HEK293 (cell line): Measurements from ENCODE around the gene PRKAG3.

Experiments
- CTCF ChIA-PET: fragments of 350-600 bp; formaldehyde crosslinking; extraction: SDS; loops from one replicate; lab custom pipeline; 2021; ENCODE audit warnings: antibody characterized with exemption; lab: Yijun Ruan, JAX
- POLR2A ChIA-PET: fragments of 300-600 bp; formaldehyde crosslinking; extraction: SDS; loops from one replicate; lab custom pipeline; 2020; ENCODE audit warnings: antibody characterized with exemption, inconsistent platforms; lab: Yijun Ruan, JAX
- H3K27ac ChIP-seq: fragments of 200-500 bp; sonication (Bioruptor generic); 2 replicates; pipeline ENCODE4 v1.5.1; 2014; ENCODE audit warnings: low read depth, low read length, control low read depth, inconsistent platforms; ENCODE audit errors: extremely low read depth
- H3K36me3 ChIP-seq, 2 experiments: fragments of 200-500 bp in 1 of 2; sonication (Bioruptor generic) in 1 of 2; 1 replicate in 1 of 2; 2 replicates in 1 of 2; pipeline ENCODE4 v1.5.1; 2014 to 2017; ENCODE audit warnings: inconsistent platforms in 2 of 2, low read length in 2 of 2; ENCODE audit not compliant: control insufficient read depth in 2 of 2, insufficient read depth in 1 of 2
- H3K4me1 ChIP-seq: fragments of 200-500 bp; sonication (Bioruptor generic); 2 replicates; pipeline ENCODE4 v1.5.1; 2014; ENCODE audit warnings: mild to moderate bottlenecking, low read length, inconsistent platforms; ENCODE audit not compliant: control insufficient read depth, insufficient read depth
- H3K4me3 ChIP-seq: 2 replicates; pipeline ENCODE4 v1.5.1; 2011; ENCODE audit warnings: low read depth, mild to moderate bottlenecking, control low read depth, low read length, moderate library complexity
- H3K9me3 ChIP-seq: fragments of 200-500 bp; sonication (Bioruptor generic); 2 replicates; pipeline ENCODE4 v1.5.1; 2014; ENCODE audit warnings: low read depth, low read length, inconsistent platforms; ENCODE audit not compliant: control insufficient read depth, insufficient read depth
- AEBP2 ChIP-seq: fragments of 450-650 bp; formaldehyde crosslinking; IDR thresholded peaks from 2 replicates; pipeline ENCODE4 v1.5.1; 2016; ENCODE audit warnings: missing biosample characterization, missing genetic modification characterization, borderline replicate concordance
- GLIS1 ChIP-seq: fragments of 450-650 bp; formaldehyde crosslinking; IDR thresholded peaks from 2 replicates; pipeline ENCODE4 v1.5.1; 2016; ENCODE audit warnings: missing biosample characterization, missing genetic modification characterization
- MYNN ChIP-seq: fragments of 450-650 bp; formaldehyde crosslinking; IDR thresholded peaks from 2 replicates; pipeline ENCODE4 v1.5.1; 2016; ENCODE audit warnings: missing biosample characterization, missing genetic modification characterization, borderline replicate concordance
- PRDM1 ChIP-seq: fragments of 450-650 bp; formaldehyde crosslinking; IDR thresholded peaks from 2 replicates; pipeline ENCODE4; 2016; ENCODE audit warnings: missing biosample characterization, missing genetic modification characterization
- SP7 ChIP-seq: fragments of 450-650 bp; formaldehyde crosslinking; IDR thresholded peaks from 2 replicates; pipeline ENCODE4 v1.5.1; 2016; ENCODE audit warnings: missing biosample characterization, missing genetic modification characterization
- ZBTB11 ChIP-seq: fragments of 450-650 bp; formaldehyde crosslinking; conservative IDR thresholded peaks from 2 replicates; pipeline ENCODE4 v1.5.1; 2016; ENCODE audit warnings: low read depth, missing biosample characterization, missing genetic modification characterization
- ZBTB26 ChIP-seq: fragments of 450-650 bp; formaldehyde crosslinking; optimal IDR thresholded peaks from 2 replicates; pipeline ENCODE3; 2016; ENCODE audit warnings: missing biosample characterization, mild to moderate bottlenecking, missing genetic modification characterization
- ZIC2 ChIP-seq: fragments of 450-650 bp; formaldehyde crosslinking; IDR thresholded peaks from 2 replicates; pipeline ENCODE4 v1.5.1; 2016; ENCODE audit warnings: missing biosample characterization, missing genetic modification characterization
- ZNF518A ChIP-seq: fragments of 450-650 bp; formaldehyde crosslinking; conservative IDR thresholded peaks from 2 replicates; pipeline ENCODE4 v1.5.1; 2016; ENCODE audit warnings: low read depth, missing biosample characterization, missing genetic modification characterization
- ZNF623 ChIP-seq: fragments of 450-650 bp; formaldehyde crosslinking; IDR thresholded peaks from 2 replicates; pipeline ENCODE4 v1.5.1; 2016; ENCODE audit warnings: missing biosample characterization, missing genetic modification characterization
- ZNF768 ChIP-seq: fragments of 450-650 bp; formaldehyde crosslinking; IDR thresholded peaks from 2 replicates; pipeline ENCODE4 v1.5.1; 2018; ENCODE audit warnings: missing biosample characterization, mild to moderate bottlenecking, missing genetic modification characterization

The PRKAG3 gene

GRCh38 chr2:218837495-218837894 is 5.9 kb upstream of the PRKAG3 start (continued):
- TF ChIP-seq ZBTB11 (no peak), ZNF518A (no peak), PRDM1 (tag by site-specific recombination) (no peak)

GRCh38 chr2:218834685-218835084 is 3.1 kb upstream of the PRKAG3 start:
- Histone ChIP-seq H3K4me1 (peaks cover 13% of the 10 kb centered on the region), H3K27ac (no peak overlapping the region), H3K4me3 (no peak overlapping the region), H3K9me3 (no peaks in the 10 kb centered on the region), H3K36me3 (no peaks in the 10 kb centered on the region)
- CTCF ChIA-PET, result interaction anchor here (0.7 to 1.2 kb wide), 2 partner anchors 13 to 54 kb away, joined by 3 to 5 read pairs; no protein-coding TSS in a partner anchor
- POLR2A ChIA-PET, result interaction anchor here (0.5 kb wide), 1 partner anchor 595 kb away, joined by 4 read pairs; no protein-coding TSS in a partner anchor
- TF ChIP-seq SP7 (tag by site-specific recombination) (0 out of 2 replicates have a peak, but pooled peaks have one; percentile 11), GLIS1 (0 out of 2 replicates have a peak, but pooled peaks have one; percentile 21), AEBP2 (tag by site-specific recombination) (no peak), ZIC2 (peak; percentile 62)

GRCh38 chr2:218833023-218833609 is 1.5 kb upstream of the PRKAG3 start:
- Histone ChIP-seq H3K27ac (no peak overlapping the region), H3K4me3 (no peak overlapping the region), H3K9me3 (no peaks in the 10 kb centered on the region), H3K36me3 (no peaks in the 10 kb centered on the region), H3K4me1 (peaks cover 13% of the 10 kb centered on the region)
- CTCF ChIA-PET, result interaction anchor here (0.5 to 1.2 kb wide), 5 partner anchors 15 to 123 kb away, joined by 3 to 5 read pairs (median 3); partner anchors contain the start of gene TTLL4
- TF ChIP-seq MYNN (tag by site-specific recombination), result no peak
- TF ChIP-seq ZIC2, result peak; percentile 75
- POLR2A ChIA-PET, result no interaction called here

- CTCF ChIA-PET, result interaction anchor here (0.9 to 1.2 kb wide), 2 partner anchors 15 to 122 kb away, joined by 3 to 4 read pairs; partner anchors contain the start of gene TTLL4
Measured at GRCh38 chr2:218832520-218832919, 917 bp upstream of the PRKAG3 start.

More at GRCh38 chr2:218832520-218832919, 917 bp upstream of the PRKAG3 start:
- Histone ChIP-seq H3K4me1 (peaks cover 13% of the 10 kb centered on the region), H3K36me3 (no peaks in the 10 kb centered on the region), H3K4me3 (no peak overlapping the region)
- POLR2A ChIA-PET, result no interaction called here
- TF ChIP-seq ZNF623 (no peak), ZNF768 (tag by site-specific recombination) (no peak), ZBTB26 (no peak)
- TF ChIP-seq, all 188 proteins: peak for 0
- H3K9me3 ChIP-seq, result no peaks in the 10 kb centered on the region
- H3K27ac ChIP-seq, result no peak overlapping the region
